Measurements from ENCODE around the gene GPR156.

GRCh38 chr3:120142236-120142635 is 142.8 kb downstream of the GPR156 start:
- TF ChIP-seq CTCF (IDR thresholded peaks at IDR 0.05 in 2 of 3, conservative IDR thresholded peaks at IDR 0.05 in 1 of 3; ENCODE audit: borderline replicate concordance in 1 of 3, insufficient read depth in 1 of 3, low read depth in 2 of 3, low read length in 2 of 3) (no peak), POLR2A (IDR thresholded peaks at IDR 0.05; ENCODE audit: borderline replicate concordance, extremely low read depth, insufficient read depth, insufficient read length) (no peak), ELF1 (IDR thresholded peaks at IDR 0.05; ENCODE audit: borderline replicate concordance, low read depth) (no peak), SIN3A (IDR thresholded peaks at IDR 0.05; ENCODE audit: low read depth) (no peak), POLR2AphosphoS5 (IDR thresholded peaks at IDR 0.05; ENCODE audit: low read depth, low read length) (no peak), SP1 (IDR thresholded peaks at IDR 0.05; ENCODE audit: low read depth) (no peak), EZH2phosphoT487 (IDR thresholded peaks at IDR 0.05; ENCODE audit: borderline replicate concordance) (no peak)
